K562 (cell line): Measurements from ENCODE around the gene RDH5. TPM values are rescaled to one million over a fixed set of nuclear protein-coding genes. Genes with fewer than 3 reads are reported as not detected.

Experiments used
- CREB1 ChIP-seq, 2 experiments: sonication (generic) in 1 of 2; formaldehyde crosslinking in 1 of 2; IDR thresholded peaks; 2 replicates each; pipeline versions ENCODE4 v1.6.1 to v1.8.0; 2012 to 2022; ENCODE audit warnings: inconsistent platforms in 1 of 2, mild to moderate bottlenecking in 1 of 2, missing genetic modification reagents in 1 of 2, moderate library complexity in 1 of 2
- ILF3 ChIP-seq: fragments of 450-650 bp; IDR thresholded peaks from 2 replicates; pipeline ENCODE4 v1.6.1; 2018; ENCODE audit warnings: antibody characterized with exemption, mild to moderate bottlenecking, moderate library complexity, borderline replicate concordance
- JUNB ChIP-seq: fragments of 450-650 bp; formaldehyde crosslinking; conservative IDR thresholded peaks from 2 replicates; pipeline ENCODE4 v1.4.0; 2020; ENCODE audit warnings: mild to moderate bottlenecking
- KDM1A ChIP-seq, 2 experiments: fragments of 450-650 bp; IDR thresholded peaks; 2 replicates each; pipeline ENCODE4 v1.6.1; 2016; ENCODE audit warnings: mild to moderate bottlenecking in 2 of 2
- MYC ChIP-seq, 2 experiments: fragments of 250-450 bp in 1 of 2; sonication (Bioruptor Pico) in 1 of 2; IDR thresholded peaks; 2 replicates each; pipeline versions ENCODE4 v1.5.1 to v1.6.1; 2012 to 2021; ENCODE audit warnings: low read depth in 2 of 2, borderline replicate concordance in 1 of 2, improper control_type of control experiment in 1 of 2, low read length in 1 of 2, mild to moderate bottlenecking in 1 of 2, moderate library complexity in 1 of 2
- POLR2A ChIP-seq: fragments of 450-650 bp; conservative IDR thresholded peaks from 2 replicates; pipeline ENCODE4 v1.6.1; 2016
- RNF2 ChIP-seq: sonication (generic); IDR thresholded peaks from 2 replicates; pipeline ENCODE4 v1.6.1; 2016
- SP1 ChIP-seq: sonication (generic); formaldehyde crosslinking; IDR thresholded peaks from 2 replicates; pipeline ENCODE4 v1.8.1; 2022; ENCODE audit warnings: mild to moderate bottlenecking, missing genetic modification reagents
- TAF7 ChIP-seq: fragments of 450-650 bp; IDR thresholded peaks from 2 replicates; pipeline ENCODE4 v1.6.1; 2016; ENCODE audit warnings: missing genetic modification characterization, missing compliant biosample characterization
- TRIM28 ChIP-seq: fragments of 450-650 bp; IDR thresholded peaks from 2 replicates; pipeline ENCODE4 v1.6.1; 2017
- VEZF1 ChIP-seq: fragments of 200-800 bp; sonication (Bioruptor generic); IDR thresholded peaks from 2 replicates; pipeline ENCODE4 v1.6.1; 2017; ENCODE audit warnings: missing genetic modification characterization, missing compliant biosample characterization
- ZFP91 ChIP-seq: sonication (generic); formaldehyde crosslinking; IDR thresholded peaks from 2 replicates; pipeline ENCODE4 v1.8.0; 2022; ENCODE audit warnings: mild to moderate bottlenecking, missing genetic modification reagents
- ZNF121 ChIP-seq: sonication (generic); formaldehyde crosslinking; conservative IDR thresholded peaks from 2 replicates; pipeline ENCODE4 v1.8.0; 2022; ENCODE audit warnings: missing genetic modification reagents
- ZNF318 ChIP-seq, 2 experiments: fragments of 450-650 bp; IDR thresholded peaks; 2 replicates each; pipeline ENCODE4 v1.6.1; 2016; ENCODE audit warnings: mild to moderate bottlenecking in 2 of 2, borderline replicate concordance in 1 of 2, low read depth in 1 of 2, moderate library complexity in 1 of 2
- ZNF511 ChIP-seq: sonication (generic); formaldehyde crosslinking; IDR thresholded peaks from 2 replicates; pipeline ENCODE4 v1.8.0; 2022; ENCODE audit warnings: mild to moderate bottlenecking, missing genetic modification reagents
- polyA plus RNA-seq, 8 experiments: library from polyadenylated mRNA; depleted of rRNA in 4 of 8; stranded (reverse) in 5 of 8; unstranded in 3 of 8; fragments of >200 nt; fragmentation: Nextera tagmentation in 2 of 8; fragmentation: Illumina TruSeq in 1 of 8; extraction: Ambion mirVana in 2 of 8; extraction: Trizol in 1 of 8; gene quantifications; 2 replicates each; pipeline versions ENCODE4 v1.2.1 to v1.2.3, GENCODE V29; 2011 to 2014; ENCODE audit warnings: inconsistent platforms in 1 of 8, missing spikeins in 1 of 8
- total RNA-seq, 7 experiments: library from RNA; depleted of rRNA in 6 of 7; stranded (reverse); fragments of >200 nt in 6 of 7; fragmentation: Illumina TruSeq in 2 of 7; extraction: Trizol in 2 of 7; gene quantifications; 2 replicates each; pipeline versions ENCODE4 v1.2.1 to v1.2.3, GENCODE V29; 2011 to 2021; ENCODE audit warnings: low replicate concordance in 1 of 7

The RDH5 gene
- total and polyA plus RNA-seq, 9 of the 15 experiments (the other 6 are each of a cell fraction or from before 2014, with no cell fraction given): 0.28 to 2.0 (median 1.1) TPM; not detected in 1

- TF ChIP-seq ZFP91 (CRISPR knock-in tag) (no peak), POLR2A (peak; percentile 72), ZNF121 (CRISPR knock-in tag) (no peak), SP1 (CRISPR knock-in tag) (peak; percentile 28; the same call in 1 of the 2 replicates), VEZF1 (peak; percentile 94), KDM1A (IDR thresholded peaks at IDR 0.05) (peak in 1 of 2 experiments; percentile 73; a peak in 3 of 4 replicates), ILF3 (no peak), TRIM28 (peak; percentile 73; the same call in 1 of the 2 replicates), CREB1 (IDR thresholded peaks at IDR 0.05) (0 out of 2 replicates have a peak, but pooled peaks have one; percentile 43), CREB1 (CRISPR knock-in tag; IDR thresholded peaks at IDR 0.05) (0 out of 2 replicates have a peak, but pooled peaks have one; percentile 52), JUNB (CRISPR knock-in tag) (no peak), MYC (IDR thresholded peaks at IDR 0.05; ENCODE audit: low read depth, low read length) (peak; percentile 54; the same call in 1 of the 2 replicates), MYC (CRISPR knock-in tag; IDR thresholded peaks at IDR 0.05; ENCODE audit: borderline replicate concordance, low read depth) (no peak), ZNF318 (IDR thresholded peaks at IDR 0.05; ENCODE audit: borderline replicate concordance in 1 of 2, low read depth in 1 of 2) (peak in 1 of 2 experiments; percentile 43; a peak in 1 of 4 replicates), RNF2 (no peak), TAF7 (tag) (0 out of 2 replicates have a peak, but pooled peaks have one; percentile 16), ZNF511 (CRISPR knock-in tag) (no peak)
Measured at GRCh38 chr12:55742719-55743405, 22.7 kb downstream of the RDH5 start, which contains the start of gene GDF11 (continued).
